C4-2B (cell line): ENCODE measurements around the gene SLC16A13.

Experiments
- CTCF ChIP-seq: fragments of 450-650 bp; conservative IDR thresholded peaks from 2 replicates; pipeline ENCODE4 v1.5.1; 2017; ENCODE audit warnings: mild to moderate bottlenecking
- ZFX ChIP-seq: fragments of 450-650 bp; IDR thresholded peaks from 2 replicates; pipeline ENCODE4 v1.6.1; 2017

- no peak for TF ChIP-seq CTCF
- TF ChIP-seq ZFX, result no peak
Measured at GRCh38 chr17:7038025-7038862, 2.4 kb downstream of the SLC16A13 start.
